ENCODE measurements around the gene GNAZ. TPM values are rescaled to one million over a fixed set of nuclear protein-coding genes. Genes with fewer than 3 reads are reported as not detected.

GNAZ gene
- polyA plus RNA-seq, 4 donors, result 5.1 to 7.0 (median 6.0) TPM

DNA sequence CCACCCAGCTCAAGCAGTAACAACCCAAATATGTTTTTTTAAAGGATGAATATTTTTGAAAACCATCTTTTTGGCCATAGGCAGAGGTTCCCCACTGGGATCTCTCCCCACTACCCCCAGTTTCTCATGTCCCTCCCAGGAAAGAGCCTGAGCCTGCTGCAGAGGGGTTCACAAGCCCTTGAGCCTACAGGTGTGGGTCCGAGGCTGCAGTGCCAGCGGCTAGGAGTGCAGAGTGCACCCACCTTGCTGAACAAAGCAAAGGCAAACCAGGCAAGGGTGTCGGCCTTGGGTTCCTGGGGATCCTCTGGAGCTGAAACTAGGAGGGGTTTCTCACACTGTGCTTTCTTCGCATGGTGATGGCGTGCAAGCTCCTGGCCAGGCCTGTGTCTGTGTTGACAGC lies 35.0 kb downstream of the GNAZ start:
- DNase-seq (ENCODE audit: low read depth in 4 of 4, low spot score in 2 of 4), result no peak

DNA sequence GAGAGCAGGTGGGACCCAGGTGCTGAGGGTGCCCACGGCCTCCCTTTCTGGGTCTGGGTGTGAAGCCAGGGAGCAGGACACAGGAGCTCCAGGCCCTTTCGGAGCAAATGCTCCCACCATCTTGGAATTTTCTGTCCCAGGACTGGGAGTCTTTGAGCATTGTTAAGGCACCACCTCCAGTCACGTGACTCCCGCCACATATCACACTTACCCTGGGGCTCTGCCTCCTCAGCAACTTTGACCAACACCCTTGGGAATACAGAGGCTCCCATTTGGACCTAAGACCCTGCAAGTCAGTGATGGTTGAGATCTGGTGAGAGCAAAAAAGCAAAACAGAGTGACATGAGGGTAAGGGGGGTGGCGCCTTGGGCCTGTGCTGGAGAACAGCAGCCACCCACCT lies 35.6 kb downstream of the GNAZ start:
- no peak for DNase-seq (ENCODE audit: low read depth in 4 of 4, low spot score in 2 of 4)

- no peak for DNase-seq (ENCODE audit: low read depth in 4 of 4, low spot score in 2 of 4)
These were observed 36.0 kb downstream of the GNAZ start for GRCh38 chr22:23106344-23106743.

DNA sequence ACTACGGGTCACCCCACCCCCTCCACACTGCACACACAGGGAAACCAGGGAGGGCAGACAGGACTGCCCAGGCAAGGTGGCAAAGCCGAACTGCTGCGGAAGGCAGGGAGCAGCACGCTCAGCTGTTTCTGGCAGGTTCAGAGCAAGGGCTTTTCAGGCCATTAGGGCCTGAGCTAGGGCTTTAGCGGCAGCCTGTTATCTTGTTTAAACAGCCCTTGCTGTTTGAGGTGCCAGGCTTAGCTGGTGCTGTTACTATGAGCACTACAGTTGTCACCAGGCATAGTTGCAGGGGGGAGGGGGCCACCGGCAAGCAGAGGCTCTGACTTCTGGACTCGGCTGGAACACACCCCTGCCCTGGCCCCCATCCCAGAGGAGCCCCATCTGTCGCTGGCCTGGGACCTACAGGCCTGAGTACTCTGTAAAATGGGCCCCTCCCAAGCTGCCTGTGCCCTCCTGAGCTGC lies 36.6 kb downstream of the GNAZ start:
- DNase-seq (ENCODE audit: low read depth in 4 of 4, low spot score in 2 of 4), result no peak

DNA sequence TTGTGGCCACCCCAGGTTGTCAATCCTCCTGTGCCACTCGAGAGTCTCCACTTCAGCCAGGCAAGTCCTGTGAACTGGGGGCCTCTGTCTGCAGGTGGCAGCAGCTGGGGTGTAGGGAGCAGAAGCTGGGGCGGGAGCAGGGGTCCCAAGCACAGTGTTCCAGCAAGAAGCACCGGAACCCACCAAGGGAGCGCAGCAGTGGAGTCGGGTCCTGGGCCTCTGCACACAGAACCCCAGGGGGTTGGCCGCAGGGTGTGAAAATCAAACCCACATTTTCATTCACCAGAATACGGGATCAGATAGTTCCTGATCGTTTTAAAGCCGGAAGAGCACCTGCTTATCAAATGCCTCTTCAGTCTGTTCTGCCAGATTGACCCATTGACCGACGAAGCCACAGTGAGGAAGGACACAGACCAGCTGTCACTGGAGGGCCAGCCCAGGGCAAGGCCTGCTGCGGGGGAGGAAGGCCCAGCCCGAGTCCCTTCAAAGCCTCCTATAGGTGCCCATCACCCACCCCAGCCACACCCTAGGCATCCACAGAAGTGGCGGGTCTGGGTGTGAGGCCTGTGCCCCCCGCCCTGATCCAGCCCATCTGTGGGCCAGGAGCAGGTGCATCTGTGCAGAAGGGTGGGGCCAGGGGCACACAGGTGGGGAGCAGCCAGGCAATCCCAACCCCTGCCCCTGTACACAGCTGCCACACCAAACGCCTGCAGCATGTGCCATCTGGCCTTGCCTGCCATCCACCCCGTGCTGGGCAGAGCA lies 37.3 kb downstream of the GNAZ start:
- DNase-seq (ENCODE audit: low read depth in 4 of 4, low spot score in 2 of 4), result no peak

DNA sequence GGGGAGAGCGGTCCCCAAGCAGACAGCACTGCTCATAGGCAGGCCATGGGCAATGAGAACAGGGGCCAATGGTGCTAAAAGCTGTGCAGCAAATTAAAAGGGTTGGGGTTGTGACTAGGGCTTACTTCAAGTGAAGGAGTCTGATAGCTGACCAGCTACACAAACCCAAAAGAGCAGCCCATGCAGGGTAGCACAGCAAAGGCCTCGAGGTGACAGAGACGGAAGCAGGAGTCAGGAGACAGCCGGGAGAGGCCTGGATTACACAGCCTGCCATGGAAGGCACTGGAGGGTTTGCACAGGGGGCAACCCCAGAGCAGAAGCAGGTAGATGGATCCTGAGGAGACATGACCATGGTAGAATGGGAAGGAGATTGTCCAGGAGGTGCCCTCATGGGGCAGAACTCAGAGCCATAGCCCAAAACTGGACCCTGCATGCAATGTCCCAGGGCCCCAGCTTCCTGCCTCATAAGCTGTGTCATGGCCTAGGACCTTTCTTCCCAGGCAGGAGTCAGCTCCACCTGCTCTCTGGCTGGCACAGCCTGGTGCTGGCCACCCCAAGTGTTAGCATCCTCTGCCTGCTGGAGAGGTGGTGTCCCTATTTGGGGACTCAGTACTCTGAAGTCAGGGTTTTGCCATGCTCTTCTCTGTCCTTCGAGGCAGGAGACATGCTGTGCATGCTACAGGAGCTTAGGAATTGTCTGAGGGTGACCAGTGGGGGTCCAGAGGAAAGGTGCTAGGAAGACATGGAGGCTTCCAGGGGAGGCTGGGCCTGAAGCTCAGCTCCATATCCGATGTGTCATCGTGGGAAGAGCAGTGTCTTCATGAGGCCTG lies 38.1 kb downstream of the GNAZ start:
- DNase-seq (ENCODE audit: low read depth in 4 of 4, low spot score in 2 of 4), result no peak

- no peak for DNase-seq (ENCODE audit: low read depth in 4 of 4, low spot score in 2 of 4)
These were observed 38.7 kb downstream of the GNAZ start for GRCh38 chr22:23109079-23109347.

- DNase-seq (ENCODE audit: low read depth in 4 of 4, low spot score in 2 of 4), result no peak
These were observed 39.2 kb downstream of the GNAZ start for GRCh38 chr22:23109441-23109978.

GRCh38 chr22:23110190-23110921 lies 40.0 kb downstream of the GNAZ start:
- no peak for DNase-seq (ENCODE audit: low read depth in 4 of 4, low spot score in 2 of 4)

DNA sequence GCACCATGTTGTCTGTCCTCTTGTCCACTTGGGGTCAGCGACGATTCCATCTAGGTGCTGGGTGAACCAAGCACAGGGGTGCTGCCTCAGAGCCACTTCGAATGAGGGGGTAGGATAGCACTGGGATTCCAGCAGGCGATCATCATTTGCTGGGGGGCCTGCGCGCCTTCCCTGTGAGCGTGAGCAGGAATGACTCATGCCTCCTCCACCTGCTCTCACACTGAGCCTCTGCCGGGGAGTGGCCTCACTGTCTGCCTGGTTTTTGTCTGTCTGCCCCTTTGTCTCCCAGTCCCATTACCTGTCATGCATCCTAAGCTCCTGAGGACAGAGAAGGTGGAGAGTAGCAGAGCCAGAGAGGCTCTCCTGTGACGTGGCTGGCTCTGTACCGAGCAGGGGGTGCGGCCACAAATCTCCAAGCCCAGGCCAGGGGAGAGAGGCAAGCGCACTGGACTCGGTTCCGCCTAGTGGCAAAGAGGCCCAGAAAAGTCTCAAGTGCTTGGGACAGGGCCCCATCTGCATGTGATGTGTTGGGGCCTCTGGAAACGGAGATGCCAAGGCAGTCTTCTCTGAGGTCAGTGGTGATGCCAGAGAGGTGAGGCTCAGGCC lies 40.7 kb downstream of the GNAZ start:
- no peak for DNase-seq (ENCODE audit: low read depth in 4 of 4, low spot score in 2 of 4)

- no peak for DNase-seq (ENCODE audit: low read depth in 4 of 4, low spot score in 2 of 4)
These were observed 42.2 kb downstream of the GNAZ start for GRCh38 chr22:23112472-23113012.

- no peak for DNase-seq (ENCODE audit: low read depth in 4 of 4, low spot score in 2 of 4)
These were observed 42.9 kb downstream of the GNAZ start for GRCh38 chr22:23113067-23113846.

GRCh38 chr22:23113847-23114720 lies 43.8 kb downstream of the GNAZ start:
- no peak for DNase-seq (ENCODE audit: low read depth in 4 of 4, low spot score in 2 of 4)

- DNase-seq (ENCODE audit: low read depth in 4 of 4, low spot score in 2 of 4), result no peak
These were observed 44.4 kb downstream of the GNAZ start for GRCh38 chr22:23114721-23115020.

DNA sequence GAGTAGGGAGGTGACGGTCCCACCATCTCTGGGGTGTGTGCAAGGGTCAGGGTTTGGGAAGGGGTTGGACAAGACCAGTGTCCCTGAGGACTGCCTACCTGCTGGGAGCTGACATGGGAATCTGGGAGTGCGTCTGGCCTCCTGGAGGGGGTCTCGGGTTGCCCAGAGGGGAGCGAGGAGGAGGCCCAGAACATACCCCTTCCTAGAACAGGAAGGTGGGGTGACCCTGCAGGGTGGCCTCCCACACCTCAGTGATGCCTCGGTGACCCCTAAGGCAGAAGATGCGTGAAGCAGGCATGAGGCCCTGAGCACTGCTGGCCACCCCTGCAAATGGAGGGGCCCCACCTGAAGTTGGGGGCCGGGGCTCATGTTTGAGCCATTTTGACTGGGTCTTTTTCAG lies 45.0 kb downstream of the GNAZ start:
- DNase-seq (ENCODE audit: low read depth in 4 of 4, low spot score in 2 of 4), result no peak

GRCh38 chr22:23115825-23116494 lies 45.6 kb downstream of the GNAZ start:
- DNase-seq (ENCODE audit: low read depth in 4 of 4, low spot score in 2 of 4), result no peak

DNA sequence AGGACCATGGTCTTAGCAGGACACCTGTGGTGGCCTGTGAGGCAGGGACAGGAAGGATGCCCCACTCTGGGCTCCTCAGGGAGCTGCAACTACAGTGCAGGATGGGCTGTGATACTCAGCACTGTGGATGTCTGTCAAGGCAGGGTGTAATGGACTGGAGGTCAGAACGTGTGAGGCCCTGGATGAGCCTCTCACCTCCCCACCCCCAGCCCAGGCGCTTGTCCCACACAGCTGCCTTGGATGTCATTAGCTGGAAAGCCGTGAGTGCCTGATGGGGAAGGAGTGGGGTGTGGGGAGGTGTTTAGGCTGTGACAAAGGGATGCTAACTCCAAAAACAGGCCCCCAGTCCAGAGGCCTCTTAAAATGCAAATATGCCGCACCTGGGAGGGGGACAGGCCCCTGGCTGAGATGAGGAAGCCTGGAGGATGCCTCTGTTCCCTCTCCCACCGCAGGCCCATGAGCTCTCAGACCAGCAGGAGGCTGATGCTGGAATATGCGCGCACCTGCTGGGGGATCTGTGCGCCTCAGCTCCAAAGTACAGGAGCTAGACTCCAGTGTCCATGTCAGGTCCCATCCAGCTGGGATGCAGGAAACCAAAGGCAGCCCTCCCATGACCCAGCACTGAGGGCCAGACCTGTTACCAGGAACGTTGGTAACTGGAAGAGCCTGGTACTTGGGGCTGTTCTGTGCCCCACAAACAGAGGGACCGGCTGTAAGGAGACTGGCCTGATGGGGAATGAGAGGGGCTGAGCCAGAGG lies 46.4 kb downstream of the GNAZ start:
- no peak for DNase-seq (ENCODE audit: low read depth in 4 of 4, low spot score in 2 of 4)

DNA sequence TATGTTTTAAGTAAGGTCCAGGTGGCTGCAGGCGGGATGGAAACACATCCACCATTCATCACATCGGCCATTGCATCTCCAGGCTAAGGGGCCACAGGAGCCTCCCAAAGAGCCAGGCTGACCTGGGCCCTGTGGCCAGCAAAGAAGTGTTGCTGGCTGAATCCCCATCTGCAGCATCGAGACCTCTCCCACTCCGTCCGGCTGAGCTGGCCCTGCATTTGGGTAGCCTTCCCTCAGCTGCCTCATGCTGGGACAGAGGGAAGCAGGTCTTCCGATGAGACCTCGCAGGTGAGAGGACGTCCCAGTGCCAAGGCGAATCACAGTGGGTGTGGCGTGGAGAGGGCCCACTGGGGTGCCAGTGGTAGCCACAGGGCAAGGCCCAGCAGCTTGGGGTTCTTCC lies 47.0 kb downstream of the GNAZ start:
- DNase-seq (ENCODE audit: low read depth in 4 of 4, low spot score in 2 of 4), result no peak
